Sigmoid colon (tissue), 7 donors: Measurements from ENCODE around the gene RBM45. TPM values are rescaled to one million over a fixed set of nuclear protein-coding genes. Genes with fewer than 3 reads are reported as not detected.

Experiments
- DNase-seq: peaks from one replicate; pipeline ENCODE4 v3.0.0-alpha.2; 2019
- H3K27ac ChIP-seq, 4 donors: fragments of 200-600 bp; sonication (generic); one replicate each; pipeline ENCODE4 v1.5.1; 2016 to 2019; ENCODE audit warnings: mild to moderate bottlenecking in 1 of 4
- H3K27me3 ChIP-seq, 3 donors: fragments of 200-600 bp; sonication (generic); one replicate each; pipeline ENCODE4 v1.5.1; 2019; ENCODE audit warnings: mild to moderate bottlenecking in 1 of 3
- H3K36me3 ChIP-seq, 4 donors: fragments of 200-600 bp; sonication (generic); one replicate each; pipeline ENCODE4 v1.5.1; 2016 to 2019
- H3K4me1 ChIP-seq, 4 donors: fragments of 200-600 bp; sonication (generic); one replicate each; pipeline ENCODE4 v1.5.1; 2017 to 2019
- H3K4me3 ChIP-seq, 4 donors: fragments of 200-600 bp; sonication (generic); one replicate each; pipeline ENCODE4 v1.5.1; 2017 to 2019; ENCODE audit warnings: mild to moderate bottlenecking in 2 of 4, moderate library complexity in 1 of 4
- H3K9me3 ChIP-seq, 4 donors: fragments of 200-600 bp in 3 of 4; sonication (generic) in 3 of 4; one replicate each; pipeline versions ENCODE4 v1.5.1 to v1.6.1; 2013 to 2019
- EP300 ChIP-seq, 4 donors: sonication (generic); formaldehyde crosslinking; IDR thresholded peaks; one replicate each; pipeline ENCODE4 v1.6.1; 2017; ENCODE audit warnings: antibody characterized with exemption in 4 of 4
- POLR2A ChIP-seq, 2 donors: fragments of 450-650 bp; IDR thresholded peaks; one replicate each; pipeline ENCODE4 v1.6.1; 2016; ENCODE audit warnings: antibody characterized with exemption in 2 of 2, mild to moderate bottlenecking in 2 of 2, moderate library complexity in 2 of 2
- POLR2AphosphoS5 ChIP-seq, 4 donors: sonication (generic); formaldehyde crosslinking; IDR thresholded peaks; one replicate each; pipeline ENCODE4 v1.6.1; 2017; ENCODE audit warnings: antibody characterized with exemption in 4 of 4
- WGBS, 2 donors: extraction: QIAGEN DNeasy Blood & Tissue Kit; methylation state at CpG; one replicate each; pipeline ENCODE4 v1.1.7; 2013; 5-methylcytosine and 5-hydroxymethylcytosine counted together
- intact Hi-C: fragments of 100-400 bp; cut with DNase I; formaldehyde crosslinking; loops from one replicate; pipeline ENCODE4 v1.15.1; 2023
- polyA plus RNA-seq, 3 donors: library from polyadenylated mRNA; stranded (reverse); fragments of 200-250 nt; gene quantifications; one replicate each; pipeline ENCODE4 v1.2.3, GENCODE V29; 2013
- total RNA-seq, 4 donors: library from RNA; depleted of rRNA; stranded (reverse); fragments of >200 nt; gene quantifications; one replicate each; pipeline ENCODE4 v1.1.0, GENCODE V29; 2016
- TF ChIP-seq, protein P1 (sequence below), 4 experiments: fragments of 450-650 bp in 3 of 4; fragments of 200-600 bp in 1 of 4; IDR thresholded peaks; one replicate each; pipeline ENCODE4 v1.5.1; 2016 to 2019; ENCODE audit warnings: antibody characterized with exemption in 4 of 4, mild to moderate bottlenecking in 3 of 4, moderate library complexity in 2 of 4
- donor health status: healthy with polysubstance abuse.
- donor health status: Bipolar disorder and iron deficiency.
- donor health status: healthy.

Gene RBM45
- total and polyA plus RNA-seq, 7 donors = 7.2 to 18.5 (median 12.2) TPM

- H3K36me3 ChIP-seq = no peaks in the 10 kb centered on the region
- no peak overlapping the region for H3K27ac ChIP-seq
- TF ChIP-seq POLR2A (IDR thresholded peaks at IDR 0.05) = no peak
- TF ChIP-seq, protein P1, sequence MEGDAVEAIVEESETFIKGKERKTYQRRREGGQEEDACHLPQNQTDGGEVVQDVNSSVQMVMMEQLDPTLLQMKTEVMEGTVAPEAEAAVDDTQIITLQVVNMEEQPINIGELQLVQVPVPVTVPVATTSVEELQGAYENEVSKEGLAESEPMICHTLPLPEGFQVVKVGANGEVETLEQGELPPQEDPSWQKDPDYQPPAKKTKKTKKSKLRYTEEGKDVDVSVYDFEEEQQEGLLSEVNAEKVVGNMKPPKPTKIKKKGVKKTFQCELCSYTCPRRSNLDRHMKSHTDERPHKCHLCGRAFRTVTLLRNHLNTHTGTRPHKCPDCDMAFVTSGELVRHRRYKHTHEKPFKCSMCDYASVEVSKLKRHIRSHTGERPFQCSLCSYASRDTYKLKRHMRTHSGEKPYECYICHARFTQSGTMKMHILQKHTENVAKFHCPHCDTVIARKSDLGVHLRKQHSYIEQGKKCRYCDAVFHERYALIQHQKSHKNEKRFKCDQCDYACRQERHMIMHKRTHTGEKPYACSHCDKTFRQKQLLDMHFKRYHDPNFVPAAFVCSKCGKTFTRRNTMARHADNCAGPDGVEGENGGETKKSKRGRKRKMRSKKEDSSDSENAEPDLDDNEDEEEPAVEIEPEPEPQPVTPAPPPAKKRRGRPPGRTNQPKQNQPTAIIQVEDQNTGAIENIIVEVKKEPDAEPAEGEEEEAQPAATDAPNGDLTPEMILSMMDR (IDR thresholded peaks at IDR 0.05) = no peak
- TF ChIP-seq POLR2AphosphoS5 (IDR thresholded peaks at IDR 0.05) = no peak
- no peak for TF ChIP-seq EP300 (IDR thresholded peaks at IDR 0.05)
- no peak for DNase-seq
- no peaks in the 10 kb centered on the region for H3K4me1 ChIP-seq
- no peak overlapping the region for H3K4me3 ChIP-seq
- peaks cover 0 to 3% (median 0%) of the 10 kb centered on the region in 4 donors for H3K9me3 ChIP-seq
- WGBS, 2 donors = 89 to 95% methylated on average over 5 of the region's 5 CpGs
- H3K27me3 ChIP-seq = no peaks in the 10 kb centered on the region
- intact Hi-C loops = no loop called here
Measured at GRCh38 chr2:178157574-178157973, 45.3 kb downstream of the RBM45 start.

GRCh38 chr2:178159966-178160365 is 47.7 kb downstream of the RBM45 start:
- Histone ChIP-seq H3K36me3 (no peaks in the 10 kb centered on the region), H3K27ac (no peak overlapping the region), H3K9me3 (peaks cover 0 to 3% (median 0%) of the 10 kb centered on the region in 4 donors), H3K4me3 (no peak overlapping the region), H3K27me3 (no peaks in the 10 kb centered on the region), H3K4me1 (no peaks in the 10 kb centered on the region)
- DNase-seq = no peak
- intact Hi-C loops = no loop called here
- TF ChIP-seq POLR2AphosphoS5 (IDR thresholded peaks at IDR 0.05) (no peak), EP300 (IDR thresholded peaks at IDR 0.05) (no peak), POLR2A (IDR thresholded peaks at IDR 0.05) (no peak)
- TF ChIP-seq, protein P1 (IDR thresholded peaks at IDR 0.05) = no peak
- 66 to 85% methylated on average over 1 of the region's 1 CpG for WGBS, 2 donors

GRCh38 chr2:178160601-178161000 is 48.4 kb downstream of the RBM45 start:
- H3K27ac ChIP-seq = no peak overlapping the region
- H3K27me3 ChIP-seq = no peaks in the 10 kb centered on the region
- H3K36me3 ChIP-seq = no peaks in the 10 kb centered on the region
- TF ChIP-seq EP300 (IDR thresholded peaks at IDR 0.05) = no peak
- TF ChIP-seq, protein P1 (IDR thresholded peaks at IDR 0.05) = no peak
- no peak for TF ChIP-seq POLR2A (IDR thresholded peaks at IDR 0.05)
- no peak overlapping the region for H3K4me3 ChIP-seq
- peaks cover 0 to 3% (median 0%) of the 10 kb centered on the region in 4 donors for H3K9me3 ChIP-seq
- DNase-seq = no peak
- intact Hi-C loops = no loop called here
- 98% methylated on average over 1 of the region's 1 CpG for WGBS, 2 donors
- no peaks in the 10 kb centered on the region for H3K4me1 ChIP-seq

DNA sequence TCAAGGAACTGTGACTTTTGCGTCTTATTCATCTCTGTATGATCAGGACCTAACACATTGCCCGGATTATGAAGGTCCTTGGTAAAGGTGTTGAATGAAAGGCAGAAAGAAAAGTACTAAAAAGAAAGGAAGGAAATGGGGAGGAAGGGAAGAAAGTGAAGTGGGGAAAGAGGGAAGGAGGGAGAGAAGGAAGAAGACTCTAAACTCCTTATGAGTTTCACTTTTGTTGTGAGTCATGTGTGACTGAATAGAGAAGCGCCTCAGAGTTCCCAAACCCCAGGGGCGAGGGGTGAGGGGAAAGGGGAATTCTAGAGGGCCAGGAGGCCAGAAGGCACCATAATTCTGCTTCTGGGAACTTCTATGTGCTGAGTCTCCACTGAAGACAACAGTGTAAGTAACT is 51.2 kb downstream of the RBM45 start:
- Histone ChIP-seq H3K36me3 (no peaks in the 10 kb centered on the region), H3K4me3 (no peak overlapping the region), H3K27me3 (no peaks in the 10 kb centered on the region), H3K9me3 (no peaks in the 10 kb centered on the region), H3K27ac (no peak overlapping the region), H3K4me1 (peaks cover 0 to 7% (median 0%) of the 10 kb centered on the region in 4 donors)
- 66 to 70% methylated on average over 4 of the region's 4 CpGs for WGBS, 2 donors
- intact Hi-C loops = no loop called here
- no peak for DNase-seq
- TF ChIP-seq EP300 (IDR thresholded peaks at IDR 0.05) (no peak), POLR2AphosphoS5 (IDR thresholded peaks at IDR 0.05) (no peak), POLR2A (IDR thresholded peaks at IDR 0.05) (no peak)
- TF ChIP-seq, protein P1 (IDR thresholded peaks at IDR 0.05) = no peak

GRCh38 chr2:178163911-178164310 is 51.7 kb downstream of the RBM45 start:
- intact Hi-C loops = no loop called here
- WGBS, 2 donors = 0 to 31% methylated on average over 1 of the region's 1 CpG
- no peaks in the 10 kb centered on the region for H3K9me3 ChIP-seq

More at GRCh38 chr2:178163911-178164310, 51.7 kb downstream of the RBM45 start:
- Histone ChIP-seq H3K27ac (no peak overlapping the region), H3K36me3 (no peaks in the 10 kb centered on the region), H3K27me3 (no peaks in the 10 kb centered on the region), H3K4me1 (peaks cover 0 to 7% (median 0%) of the 10 kb centered on the region in 4 donors), H3K4me3 (no peak overlapping the region)
- no peak for TF ChIP-seq EP300 (IDR thresholded peaks at IDR 0.05)
- TF ChIP-seq, protein P1 (IDR thresholded peaks at IDR 0.05) = no peak
- TF ChIP-seq POLR2AphosphoS5 (IDR thresholded peaks at IDR 0.05) = no peak
- no peak for TF ChIP-seq POLR2A (IDR thresholded peaks at IDR 0.05)
- no peak for DNase-seq
